NCI-H128 (cell line): ENCODE data around the gene PAPPA2.

Source experiments
- DNase-seq: peaks from one replicate; lab custom pipeline; 2025; ENCODE audit not compliant: unreplicated experiment; lab: John Stamatoyannopoulos, UW

The PAPPA2 gene

DNA sequence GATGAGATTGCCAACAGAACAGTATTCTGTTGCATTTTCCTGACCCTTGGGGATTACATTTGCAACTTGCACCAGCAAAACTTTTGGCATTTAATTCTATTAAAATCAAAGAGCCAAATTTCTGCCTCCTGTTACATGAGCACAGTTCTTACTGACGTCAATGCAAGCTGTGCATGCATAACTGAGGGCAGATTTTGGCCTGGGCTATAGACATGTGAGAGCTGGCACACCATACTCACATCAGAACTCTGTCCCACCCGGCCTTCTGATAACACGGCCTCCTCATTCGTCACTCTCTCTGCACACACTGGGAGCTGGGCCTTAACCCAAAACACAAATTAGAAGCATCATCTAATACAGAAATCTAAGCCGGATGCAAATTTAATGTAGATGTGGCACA is 31.5 kb downstream of the PAPPA2 start:
- no peak for DNase-seq

DNA sequence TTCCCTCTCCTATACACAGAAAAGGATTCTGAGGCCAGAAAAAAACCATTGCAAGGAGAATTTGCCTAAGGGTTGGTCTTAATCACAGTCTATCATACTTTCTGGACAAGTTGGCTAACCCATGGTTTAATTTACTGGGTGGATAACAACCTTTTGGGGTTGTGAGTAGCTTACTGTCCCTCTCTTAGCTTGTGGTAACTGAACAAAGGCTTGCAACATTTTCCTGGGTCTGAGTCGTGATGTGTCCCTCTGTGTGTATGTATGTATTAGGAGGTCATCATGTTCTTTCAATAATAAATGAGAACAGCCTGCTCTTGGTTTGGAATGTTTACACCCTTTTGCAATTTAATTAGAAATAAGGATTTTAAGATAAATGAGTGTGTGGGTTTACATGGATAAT is 36.7 kb downstream of the PAPPA2 start:
- DNase-seq = no peak

DNA sequence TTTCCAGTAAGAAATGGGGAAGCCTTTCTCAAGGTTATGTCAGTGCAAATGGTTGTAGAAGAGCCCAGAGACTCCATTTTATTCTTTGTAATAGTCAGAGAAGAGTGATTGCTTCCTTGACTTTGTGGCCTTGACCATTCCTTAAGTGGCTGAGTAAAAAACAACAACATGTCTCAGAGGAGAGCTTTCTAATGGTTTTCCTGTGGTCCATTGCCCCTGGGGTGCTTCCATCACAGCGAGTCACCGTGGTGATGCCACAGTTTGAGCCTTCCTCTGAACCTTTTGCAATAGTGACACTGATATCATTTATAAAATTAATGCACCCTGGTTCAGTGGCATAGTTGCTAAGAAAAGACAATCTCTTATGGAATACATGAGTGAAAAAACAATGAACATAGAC is 38.6 kb downstream of the PAPPA2 start:
- DNase-seq = no peak

DNA sequence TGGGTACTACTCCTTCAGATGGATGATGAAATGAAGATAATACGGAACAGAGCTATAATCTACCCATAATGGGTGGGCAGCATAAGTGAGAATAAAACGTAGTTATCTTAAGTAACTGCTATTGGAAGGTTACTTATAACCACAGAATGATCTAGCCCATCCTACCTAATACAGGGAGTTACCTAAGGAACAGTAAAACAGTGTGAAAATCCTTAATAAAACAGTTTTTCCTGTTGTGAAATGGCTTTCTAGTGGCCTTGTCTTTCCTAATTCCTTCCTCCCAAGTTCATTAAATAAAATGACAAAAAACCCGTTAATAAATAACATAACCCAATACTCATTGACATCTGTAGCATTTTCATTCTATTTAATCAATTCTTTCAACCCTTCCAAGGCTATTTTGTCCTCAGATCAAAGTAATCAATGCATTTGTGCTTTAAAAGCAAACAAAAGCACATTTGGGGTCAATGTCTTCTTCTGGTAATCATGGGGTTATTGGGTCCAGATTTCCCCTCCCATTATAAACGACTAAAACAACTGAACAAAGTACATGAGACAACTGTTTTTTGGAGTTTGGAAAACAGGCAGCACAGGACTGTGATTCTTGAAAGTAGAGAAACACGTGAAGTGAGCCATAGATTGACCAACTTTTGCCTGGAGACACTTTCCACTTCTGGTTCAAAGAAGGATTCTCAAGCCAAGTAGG is 42.0 kb downstream of the PAPPA2 start:
- DNase-seq = no peak

GRCh38 chr1:176512966-176513365 is 50.0 kb downstream of the PAPPA2 start:
- no peak for DNase-seq

- DNase-seq = no peak
Observed at GRCh38 chr1:176515310-176515709, 52.3 kb downstream of the PAPPA2 start.

DNA sequence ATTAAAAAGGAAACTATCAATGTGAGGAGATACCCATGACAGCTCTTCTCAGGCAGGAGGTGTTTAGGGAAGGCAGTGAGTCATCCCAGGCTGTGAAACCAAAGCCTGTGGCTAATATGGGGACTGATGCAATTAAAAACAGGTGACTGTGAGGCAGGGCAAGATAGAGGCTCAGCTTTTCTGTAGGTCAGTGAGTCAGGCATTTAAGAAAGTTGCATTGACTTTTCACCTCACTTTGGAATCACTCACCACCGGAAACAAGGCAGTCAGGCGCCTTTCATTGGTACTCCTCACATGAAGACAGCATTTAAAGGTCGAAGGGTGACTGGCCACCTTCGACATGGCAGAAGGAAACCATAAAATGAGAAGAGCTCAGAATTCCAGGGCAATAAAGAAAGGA is 54.5 kb downstream of the PAPPA2 start:
- no peak for DNase-seq

DNA sequence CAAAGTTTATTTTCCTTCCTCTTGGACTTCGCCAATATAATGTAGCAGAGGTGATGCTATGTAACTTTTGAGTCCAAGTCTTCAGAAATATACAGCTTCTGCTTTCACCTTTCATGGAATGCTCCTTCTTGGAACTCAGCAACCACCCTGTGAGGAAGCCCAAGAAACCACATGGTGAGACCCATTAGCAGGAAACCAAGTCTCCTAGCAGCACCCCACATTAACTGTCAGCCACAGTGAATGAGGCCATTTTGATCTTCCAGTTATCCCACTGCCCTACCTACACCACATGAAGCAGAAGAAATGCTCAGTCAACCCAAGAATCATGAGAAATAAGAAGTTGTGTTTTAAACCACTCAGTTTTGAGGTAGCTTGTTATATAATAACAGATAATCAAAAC is 58.2 kb downstream of the PAPPA2 start:
- no peak for DNase-seq

DNA sequence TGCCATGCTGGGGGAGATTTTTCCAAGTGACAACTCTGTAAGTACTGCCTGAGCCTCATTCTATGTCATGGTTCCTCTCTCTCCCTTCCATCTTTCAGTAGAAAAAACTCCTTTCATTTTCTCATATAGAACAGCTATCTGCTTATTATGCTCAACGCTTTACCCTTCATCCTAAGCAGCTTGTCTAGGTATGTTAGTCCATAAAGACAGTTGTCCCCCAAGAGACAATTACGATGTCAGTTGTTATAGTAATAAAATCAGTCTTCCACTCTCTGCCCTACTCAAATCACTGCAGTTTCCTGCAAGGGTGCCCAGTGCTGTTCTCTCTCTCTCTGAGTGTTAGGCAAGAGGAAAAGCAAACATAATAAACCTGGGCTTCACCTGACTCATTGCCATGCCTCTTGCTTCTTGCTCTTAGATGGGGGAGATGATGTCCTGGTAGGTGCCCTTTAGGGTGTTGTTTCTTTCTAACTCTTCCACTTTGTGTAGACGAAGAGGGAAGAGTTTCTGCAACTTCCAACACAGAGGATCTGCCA is 59.4 kb downstream of the PAPPA2 start:
- no peak for DNase-seq

- DNase-seq = no peak
Observed at GRCh38 chr1:176529395-176530090, 66.6 kb downstream of the PAPPA2 start.

DNA sequence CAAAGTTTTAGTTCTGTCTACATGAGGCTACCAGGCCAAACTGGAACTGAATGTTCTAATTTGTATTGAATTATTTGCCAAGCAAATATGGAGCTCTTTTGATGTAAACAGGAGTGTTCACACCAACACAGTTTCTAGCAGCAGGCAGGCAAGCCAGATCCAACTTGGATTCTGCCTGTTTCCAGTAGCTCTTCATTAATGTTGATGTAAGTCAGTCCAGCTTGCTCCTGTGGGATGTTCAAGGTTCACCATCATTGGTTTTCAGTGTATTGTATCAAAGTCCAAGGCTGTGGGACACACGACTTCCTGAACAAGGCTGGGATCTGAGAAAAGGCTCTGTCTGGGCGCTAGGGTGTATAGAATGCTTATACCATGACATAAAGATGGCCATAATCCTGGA is 68.1 kb downstream of the PAPPA2 start:
- no peak for DNase-seq

DNA sequence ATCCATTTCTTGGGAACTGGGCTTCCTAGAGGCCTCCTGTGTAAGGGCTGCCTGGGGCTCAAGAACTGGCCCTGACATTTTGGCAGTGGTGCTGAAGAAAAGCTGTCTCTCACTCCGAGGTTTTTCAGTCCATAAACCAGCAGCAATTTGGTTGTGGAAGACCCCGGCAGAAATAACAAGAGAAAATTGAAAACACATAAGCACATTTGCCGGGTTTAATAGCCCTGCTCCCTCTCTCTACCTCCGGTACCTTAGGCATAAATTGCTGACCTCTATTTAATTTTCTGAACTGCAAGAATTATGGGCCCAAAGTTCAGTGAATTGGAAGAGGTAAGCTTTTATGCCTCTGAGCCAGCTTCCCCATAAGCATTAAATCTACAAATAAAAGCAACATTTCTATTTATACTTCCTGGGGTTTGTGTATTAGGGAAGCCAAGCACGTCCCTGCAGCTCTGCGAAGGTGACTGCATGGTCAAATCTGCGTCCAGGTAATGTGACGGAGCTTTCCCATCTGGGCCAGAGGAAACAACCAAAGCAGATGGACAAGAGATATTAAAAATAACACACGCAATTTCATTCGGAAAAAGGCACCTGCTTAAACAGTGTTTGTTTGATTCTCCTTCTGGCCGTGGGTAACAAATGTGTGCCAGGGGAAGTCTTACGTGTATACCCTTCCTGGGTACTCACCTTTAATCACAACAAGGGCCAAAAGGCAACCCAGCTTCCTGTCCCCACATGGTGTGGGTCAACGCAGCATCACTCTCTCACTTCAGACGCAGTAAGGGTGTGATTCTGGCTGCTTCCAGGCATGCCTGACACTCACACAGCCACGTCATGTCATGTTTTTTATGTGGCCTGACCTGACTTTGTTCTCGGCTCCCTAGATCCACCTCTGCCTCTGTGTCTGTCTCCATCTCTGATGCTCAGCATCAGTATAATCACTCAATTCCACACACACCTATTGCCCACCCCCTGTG is 69.2 kb downstream of the PAPPA2 start:
- DNase-seq = no peak

DNA sequence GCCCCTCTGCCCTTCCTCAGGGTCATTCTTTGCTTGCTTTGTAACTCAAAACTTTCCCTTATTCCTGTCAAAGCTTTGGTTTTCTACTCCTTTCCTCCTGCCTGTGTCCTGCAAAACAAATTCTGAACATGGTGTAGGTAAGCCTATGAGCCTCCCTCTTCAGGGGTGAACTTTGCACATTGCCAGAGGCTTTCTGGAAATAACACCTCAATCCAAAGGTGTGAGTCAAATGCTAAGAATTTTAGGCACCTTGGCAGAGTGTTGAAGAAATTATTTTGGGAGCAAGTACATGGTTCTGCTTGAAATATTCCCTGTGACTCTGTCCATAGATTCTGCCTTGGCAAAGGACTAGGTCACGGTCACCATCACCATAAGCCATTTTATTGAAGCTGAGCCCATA is 70.0 kb downstream of the PAPPA2 start:
- DNase-seq = no peak

- DNase-seq = no peak
Observed at GRCh38 chr1:176536588-176536987, 73.6 kb downstream of the PAPPA2 start.

DNA sequence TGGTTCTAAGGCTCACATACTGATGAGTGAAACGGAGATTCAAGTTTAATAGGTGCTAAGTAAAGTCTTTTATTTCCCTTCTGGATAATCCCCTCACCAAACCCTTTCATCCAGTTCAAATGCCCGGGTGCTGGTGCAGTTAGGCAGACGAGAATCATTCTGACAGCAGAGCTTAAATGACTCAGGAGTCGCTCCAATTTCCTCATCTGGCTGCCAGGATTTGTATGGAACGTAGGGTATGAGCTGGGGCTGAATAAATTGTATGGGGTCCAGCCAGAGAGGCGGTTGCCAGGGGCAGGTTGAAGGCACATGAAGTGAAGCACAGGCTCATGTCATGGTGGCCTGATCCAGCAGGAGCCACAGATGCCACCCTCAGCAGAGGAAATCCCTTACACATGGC is 76.0 kb downstream of the PAPPA2 start:
- DNase-seq = no peak

- no peak for DNase-seq
Observed at GRCh38 chr1:176540428-176540827, 77.5 kb downstream of the PAPPA2 start.

GRCh38 chr1:176541663-176542062 is 78.7 kb downstream of the PAPPA2 start:
- DNase-seq = no peak

GRCh38 chr1:176542352-176542751 is 79.4 kb downstream of the PAPPA2 start:
- DNase-seq = no peak

DNA sequence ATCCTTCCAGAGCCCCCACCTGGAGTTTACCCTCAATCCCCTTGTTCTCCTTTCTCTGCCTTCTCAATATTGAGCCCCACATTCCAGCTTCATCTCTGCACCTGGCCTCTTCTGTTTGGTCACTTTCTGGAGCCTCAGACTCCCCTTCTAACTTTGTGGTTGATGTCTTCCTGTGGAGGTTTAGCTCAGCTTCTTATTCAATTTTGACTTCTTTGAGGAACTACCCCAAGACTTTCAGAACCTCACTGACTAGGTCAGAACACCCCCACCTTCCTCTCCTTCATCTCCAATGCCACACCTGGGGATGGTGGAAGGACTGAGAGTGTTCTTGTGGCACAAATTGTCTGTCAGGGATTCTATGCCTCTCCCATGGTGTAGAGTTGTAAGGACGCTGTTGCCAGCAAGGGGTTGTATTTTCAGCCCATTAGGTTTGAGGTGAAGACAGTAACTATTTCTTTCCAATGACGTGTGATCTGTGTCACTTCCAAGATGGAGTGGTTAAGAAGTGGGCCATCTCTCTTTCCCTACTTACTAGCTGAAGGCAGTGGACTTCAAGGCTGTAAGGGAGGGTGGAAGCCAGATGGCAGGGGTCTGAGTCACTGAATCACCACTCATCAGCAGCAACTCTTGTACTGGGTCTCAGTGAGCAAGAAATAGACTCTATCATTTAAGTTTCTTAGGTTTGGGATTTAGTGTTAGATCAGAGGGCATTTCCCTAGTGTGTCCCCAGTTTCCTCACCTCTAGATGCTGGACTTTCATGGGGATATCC is 80.6 kb downstream of the PAPPA2 start:
- no peak for DNase-seq

DNA sequence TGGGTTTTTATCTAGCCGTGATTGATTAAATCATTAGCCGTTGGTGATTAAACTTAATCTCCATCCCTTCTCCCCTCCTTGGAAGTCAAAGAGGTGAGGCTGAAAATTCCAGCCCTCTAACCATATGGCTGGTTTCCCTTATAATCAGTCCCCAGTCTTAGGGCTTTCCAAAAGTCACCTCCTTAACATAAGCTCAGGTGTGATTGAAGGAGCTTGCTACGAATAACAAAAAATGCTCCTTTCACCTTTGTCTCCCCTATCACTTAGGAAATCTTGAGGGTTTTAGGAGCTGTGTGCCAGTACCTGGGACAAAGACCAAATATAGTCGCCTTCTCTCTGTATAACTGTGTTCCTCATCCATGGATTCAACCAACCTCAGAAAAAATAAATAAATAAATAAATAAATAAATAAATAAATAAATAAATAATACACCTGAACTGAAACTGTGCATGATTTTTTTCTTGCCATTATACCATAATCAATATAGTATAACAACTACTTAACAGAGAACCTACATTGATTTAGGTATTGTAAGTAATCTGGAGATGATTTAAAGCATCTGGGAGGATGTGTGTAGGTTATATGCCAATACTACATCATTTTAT is 82.2 kb downstream of the PAPPA2 start:
- no peak for DNase-seq
